Stimulated activated CD8-positive, alpha-beta memory T cell treated with anti-CD3 and anti-CD28 coated beads, Interleukin-15, amount 100 ng/mL, for 24 hours (primary cell): ENCODE measurements around the gene TRABD2A.
A peak's percentile ranks its signal among the peaks of the same experiment; 100 is the strongest.
"Not testable (repeated sequence)": the region's sequence is repeated elsewhere in the genome, so short reads cannot be mapped to it uniquely, and the experiment has no call there.

ENCODE experiments used
- DNase-seq: peaks from one replicate; pipeline ENCODE4 v3.0.0-alpha.2; 2020; ENCODE audit warnings: low read depth

Gene TRABD2A

GRCh38 chr2:84880645-84881521 is at the start of gene TRABD2A:
Gene TRABD2A (minus strand): TSS chr2:84881084. CDS start chr2:84881039, 45 bp downstream.
- DNase-seq, result no peak

GRCh38 chr2:84927275-84927627 is 46.4 kb upstream of the TRABD2A start:
- DNase-seq, result no peak

GRCh38 chr2:84925724-84926376 is 45.0 kb upstream of the TRABD2A start:
- DNase-seq, result peak; percentile 99

GRCh38 chr2:84925336-84925723 is 44.4 kb upstream of the TRABD2A start:
- no peak for DNase-seq

GRCh38 chr2:84924173-84925106 is 43.6 kb upstream of the TRABD2A start:
- DNase-seq, result no peak

- no peak for DNase-seq
Measured at GRCh38 chr2:84923009-84923408, 42.1 kb upstream of the TRABD2A start.

- DNase-seq, result no peak
Measured at GRCh38 chr2:84919885-84920580, 39.1 kb upstream of the TRABD2A start.

GRCh38 chr2:84918430-84918829 is 37.5 kb upstream of the TRABD2A start:
- no peak for DNase-seq

GRCh38 chr2:84917821-84918220 is 36.9 kb upstream of the TRABD2A start:
- DNase-seq, result not testable (repeated sequence)

- not testable (repeated sequence) for DNase-seq
Measured at GRCh38 chr2:84915675-84916074, 34.8 kb upstream of the TRABD2A start.

GRCh38 chr2:84914334-84914733 is 33.5 kb upstream of the TRABD2A start:
- DNase-seq, result no peak

GRCh38 chr2:84912984-84913383 is 32.1 kb upstream of the TRABD2A start:
- DNase-seq, result no peak

- no peak for DNase-seq
Measured at GRCh38 chr2:84911135-84911678, 30.3 kb upstream of the TRABD2A start.

GRCh38 chr2:84908948-84909713 is 28.2 kb upstream of the TRABD2A start:
- no peak for DNase-seq

- DNase-seq, result no peak
Measured at GRCh38 chr2:84906900-84907714, 26.2 kb upstream of the TRABD2A start.

GRCh38 chr2:84906108-84906899 is 25.4 kb upstream of the TRABD2A start:
- no peak for DNase-seq

- DNase-seq, result peak; percentile 80
Measured at GRCh38 chr2:84905181-84906107, 24.6 kb upstream of the TRABD2A start, which contains the start of gene TMSB10. Gene TMSB10 (plus strand): TSS chr2:84905656.

GRCh38 chr2:84904717-84905174 is 23.9 kb upstream of the TRABD2A start:
- no peak for DNase-seq
